ENCODE data around the gene COG2.

The COG2 gene

GRCh38 chr1:230629511-230629910 is 12.8 kb upstream of the COG2 start:
- Histone ChIP-seq H3K9ac (ENCODE audit: low read length) (no peak overlapping the region), H3K4me3 (ENCODE audit: low read length) (no peak overlapping the region), H3K36me3 (ENCODE audit: control insufficient read depth, low read depth, low read length) (no peaks in the 10 kb centered on the region), H3K27me3 (ENCODE audit: control insufficient read depth, insufficient read depth, low read length) (no peaks in the 10 kb centered on the region), H3K9me3 (ENCODE audit: control insufficient read depth, low read depth, low read length) (no peaks in the 10 kb centered on the region), H3K27ac (ENCODE audit: low read length) (no peak overlapping the region), H3K4me1 (ENCODE audit: control insufficient read depth, low read depth, low read length) (no peaks in the 10 kb centered on the region)

GRCh38 chr1:230631477-230631876 is 10.8 kb upstream of the COG2 start:
- H3K4me1 ChIP-seq (ENCODE audit: control insufficient read depth, low read depth, low read length), result no peaks in the 10 kb centered on the region
- no peak overlapping the region for H3K4me3 ChIP-seq (ENCODE audit: low read length)
- no peaks in the 10 kb centered on the region for H3K36me3 ChIP-seq (ENCODE audit: control insufficient read depth, low read depth, low read length)
- no peak overlapping the region for H3K9ac ChIP-seq (ENCODE audit: low read length)
- no peak overlapping the region for H3K27ac ChIP-seq (ENCODE audit: low read length)
- H3K27me3 ChIP-seq (ENCODE audit: control insufficient read depth, insufficient read depth, low read length), result no peaks in the 10 kb centered on the region
- no peaks in the 10 kb centered on the region for H3K9me3 ChIP-seq (ENCODE audit: control insufficient read depth, low read depth, low read length)

GRCh38 chr1:230632273-230632873 is 9.9 kb upstream of the COG2 start:
- Histone ChIP-seq H3K9ac (ENCODE audit: low read length) (no peak overlapping the region), H3K27me3 (ENCODE audit: control insufficient read depth, insufficient read depth, low read length) (no peaks in the 10 kb centered on the region), H3K9me3 (ENCODE audit: control insufficient read depth, low read depth, low read length) (no peaks in the 10 kb centered on the region), H3K27ac (ENCODE audit: low read length) (no peak overlapping the region), H3K36me3 (ENCODE audit: control insufficient read depth, low read depth, low read length) (no peaks in the 10 kb centered on the region), H3K4me3 (ENCODE audit: low read length) (no peak overlapping the region), H3K4me1 (ENCODE audit: control insufficient read depth, low read depth, low read length) (no peaks in the 10 kb centered on the region)

- Histone ChIP-seq H3K4me3 (ENCODE audit: low read length) (no peak overlapping the region), H3K4me1 (ENCODE audit: control insufficient read depth, low read depth, low read length) (no peaks in the 10 kb centered on the region), H3K9ac (ENCODE audit: low read length) (no peak overlapping the region), H3K27ac (ENCODE audit: low read length) (no peak overlapping the region), H3K36me3 (ENCODE audit: control insufficient read depth, low read depth, low read length) (no peaks in the 10 kb centered on the region), H3K9me3 (ENCODE audit: control insufficient read depth, low read depth, low read length) (no peaks in the 10 kb centered on the region), H3K27me3 (ENCODE audit: control insufficient read depth, insufficient read depth, low read length) (no peaks in the 10 kb centered on the region)
These were observed 8.8 kb upstream of the COG2 start for GRCh38 chr1:230633469-230633868.

GRCh38 chr1:230634384-230634783 is 7.9 kb upstream of the COG2 start:
- H3K27me3 ChIP-seq (ENCODE audit: control insufficient read depth, insufficient read depth, low read length), result no peaks in the 10 kb centered on the region
- H3K4me3 ChIP-seq (ENCODE audit: low read length), result no peak overlapping the region
- no peak overlapping the region for H3K27ac ChIP-seq (ENCODE audit: low read length)
- no peak overlapping the region for H3K9ac ChIP-seq (ENCODE audit: low read length)
- H3K4me1 ChIP-seq (ENCODE audit: control insufficient read depth, low read depth, low read length), result no peaks in the 10 kb centered on the region
- H3K36me3 ChIP-seq (ENCODE audit: control insufficient read depth, low read depth, low read length), result no peaks in the 10 kb centered on the region
- no peaks in the 10 kb centered on the region for H3K9me3 ChIP-seq (ENCODE audit: control insufficient read depth, low read depth, low read length)

GRCh38 chr1:230636575-230637148 is 5.6 kb upstream of the COG2 start:
- Histone ChIP-seq H3K36me3 (ENCODE audit: control insufficient read depth, low read depth, low read length) (no peaks in the 10 kb centered on the region), H3K9ac (ENCODE audit: low read length) (no peak overlapping the region), H3K4me1 (ENCODE audit: control insufficient read depth, low read depth, low read length) (peaks cover 2% of the 10 kb centered on the region), H3K4me3 (ENCODE audit: low read length) (no peak overlapping the region), H3K9me3 (ENCODE audit: control insufficient read depth, low read depth, low read length) (no peaks in the 10 kb centered on the region), H3K27ac (ENCODE audit: low read length) (no peak overlapping the region), H3K27me3 (ENCODE audit: control insufficient read depth, insufficient read depth, low read length) (no peaks in the 10 kb centered on the region)

GRCh38 chr1:230639714-230640209 is 2.5 kb upstream of the COG2 start:
- no peaks in the 10 kb centered on the region for H3K27me3 ChIP-seq (ENCODE audit: control insufficient read depth, insufficient read depth, low read length)
- no peaks in the 10 kb centered on the region for H3K9me3 ChIP-seq (ENCODE audit: control insufficient read depth, low read depth, low read length)
- H3K36me3 ChIP-seq (ENCODE audit: control insufficient read depth, low read depth, low read length), result no peaks in the 10 kb centered on the region
- no peak overlapping the region for H3K27ac ChIP-seq (ENCODE audit: low read length)
- peaks cover 11% of the 10 kb centered on the region for H3K4me1 ChIP-seq (ENCODE audit: control insufficient read depth, low read depth, low read length)
- H3K9ac ChIP-seq (ENCODE audit: low read length), result no peak overlapping the region
- H3K4me3 ChIP-seq (ENCODE audit: low read length), result no peak overlapping the region

GRCh38 chr1:230641346-230641745 is 935 bp upstream of the COG2 start:
- no peaks in the 10 kb centered on the region for H3K9me3 ChIP-seq (ENCODE audit: control insufficient read depth, low read depth, low read length)
- peak overlapping the region; percentile 85 for H3K4me3 ChIP-seq (ENCODE audit: low read length)
- H3K27me3 ChIP-seq (ENCODE audit: control insufficient read depth, insufficient read depth, low read length), result no peaks in the 10 kb centered on the region
- H3K27ac ChIP-seq (ENCODE audit: low read length), result no peak overlapping the region
- H3K36me3 ChIP-seq (ENCODE audit: control insufficient read depth, low read depth, low read length), result no peaks in the 10 kb centered on the region
- peaks cover 11% of the 10 kb centered on the region for H3K4me1 ChIP-seq (ENCODE audit: control insufficient read depth, low read depth, low read length)
- peak overlapping the region; percentile 29 for H3K9ac ChIP-seq (ENCODE audit: low read length)

GRCh38 chr1:230641900-230642262 is 400 bp upstream of the COG2 start:
- Histone ChIP-seq H3K4me1 (ENCODE audit: control insufficient read depth, low read depth, low read length) (peaks cover 11% of the 10 kb centered on the region), H3K27me3 (ENCODE audit: control insufficient read depth, insufficient read depth, low read length) (no peaks in the 10 kb centered on the region), H3K9me3 (ENCODE audit: control insufficient read depth, low read depth, low read length) (no peaks in the 10 kb centered on the region), H3K36me3 (ENCODE audit: control insufficient read depth, low read depth, low read length) (no peaks in the 10 kb centered on the region), H3K9ac (ENCODE audit: low read length) (peak overlapping the region; percentile 29), H3K27ac (ENCODE audit: low read length) (no peak overlapping the region), H3K4me3 (ENCODE audit: low read length) (peak overlapping the region; percentile 85)

GRCh38 chr1:230643908-230644307 is 1.6 kb downstream of the COG2 start:
- Histone ChIP-seq H3K27ac (ENCODE audit: low read length) (no peak overlapping the region), H3K4me1 (ENCODE audit: control insufficient read depth, low read depth, low read length) (peaks cover 11% of the 10 kb centered on the region), H3K27me3 (ENCODE audit: control insufficient read depth, insufficient read depth, low read length) (no peaks in the 10 kb centered on the region), H3K9ac (ENCODE audit: low read length) (no peak overlapping the region), H3K36me3 (ENCODE audit: control insufficient read depth, low read depth, low read length) (no peaks in the 10 kb centered on the region), H3K9me3 (ENCODE audit: control insufficient read depth, low read depth, low read length) (no peaks in the 10 kb centered on the region), H3K4me3 (ENCODE audit: low read length) (peak overlapping the region; percentile 85)

- no peak overlapping the region for H3K4me3 ChIP-seq (ENCODE audit: low read length)
- no peaks in the 10 kb centered on the region for H3K36me3 ChIP-seq (ENCODE audit: control insufficient read depth, low read depth, low read length)
These were observed 4.5 kb downstream of the COG2 start for GRCh38 chr1:230646710-230647302.

GRCh38 chr1:230647321-230647720 is 5.0 kb downstream of the COG2 start:
- Histone ChIP-seq H3K9me3 (ENCODE audit: control insufficient read depth, low read depth, low read length) (no peaks in the 10 kb centered on the region), H3K4me3 (ENCODE audit: low read length) (no peak overlapping the region), H3K36me3 (ENCODE audit: control insufficient read depth, low read depth, low read length) (no peaks in the 10 kb centered on the region), H3K27ac (ENCODE audit: low read length) (no peak overlapping the region), H3K27me3 (ENCODE audit: control insufficient read depth, insufficient read depth, low read length) (no peaks in the 10 kb centered on the region), H3K4me1 (ENCODE audit: control insufficient read depth, low read depth, low read length) (peaks cover 8% of the 10 kb centered on the region), H3K9ac (ENCODE audit: low read length) (no peak overlapping the region)

More at GRCh38 chr1:230646710-230647302, 4.5 kb downstream of the COG2 start:
- Histone ChIP-seq H3K9ac (ENCODE audit: low read length) (no peak overlapping the region), H3K27ac (ENCODE audit: low read length) (no peak overlapping the region), H3K27me3 (ENCODE audit: control insufficient read depth, insufficient read depth, low read length) (no peaks in the 10 kb centered on the region), H3K4me1 (ENCODE audit: control insufficient read depth, low read depth, low read length) (peaks cover 8% of the 10 kb centered on the region), H3K9me3 (ENCODE audit: control insufficient read depth, low read depth, low read length) (no peaks in the 10 kb centered on the region)
